Karpas-422 (cell line): ENCODE measurements around the gene ARRDC2. TPM values are rescaled to one million over a fixed set of nuclear protein-coding genes. Genes with fewer than 3 reads are reported as not detected.
"Not testable (repeated sequence)": the region's sequence is repeated elsewhere in the genome, so short reads cannot be mapped to it uniquely, and the experiment has no call there.

Experiments used
- DNase-seq: peaks from one replicate; pipeline ENCODE4 v3.0.0-alpha.2; 2015
- H2AFZ ChIP-seq: fragments of 200-600 bp; sonication (generic); 2 replicates; pipeline ENCODE4 v1.6.1; 2014; ENCODE audit warnings: antibody characterized with exemption, low read length, mixed read lengths
- H3K27ac ChIP-seq: fragments of 200-600 bp; sonication (generic); 2 replicates; pipeline ENCODE4 v1.5.1; 2014; ENCODE audit warnings: mild to moderate bottlenecking, low read length, moderate library complexity
- H3K27me3 ChIP-seq: fragments of 200-600 bp; sonication (generic); 2 replicates; pipeline ENCODE4 v1.6.1; 2014; ENCODE audit warnings: low read length, mixed read lengths
- H3K36me3 ChIP-seq: fragments of 200-600 bp; sonication (generic); 2 replicates; pipeline ENCODE4 v1.6.1; 2014; ENCODE audit warnings: low read length, mixed read lengths; ENCODE audit not compliant: insufficient read depth
- H3K4me1 ChIP-seq: fragments of 200-600 bp; sonication (generic); 2 replicates; pipeline ENCODE4 v1.6.1; 2014; ENCODE audit warnings: mild to moderate bottlenecking, low read length, mixed read lengths
- H3K4me2 ChIP-seq: fragments of 200-600 bp; sonication (generic); 2 replicates; pipeline ENCODE4 v1.6.1; 2014; ENCODE audit warnings: low read length, low read depth, mild to moderate bottlenecking; ENCODE audit not compliant: poor library complexity, severe bottlenecking
- H3K4me3 ChIP-seq: fragments of 200-600 bp; sonication (generic); 2 replicates; pipeline ENCODE4 v1.5.1; 2014; ENCODE audit warnings: mild to moderate bottlenecking, antibody characterized with exemption, low read length, mixed read lengths
- H3K79me2 ChIP-seq: fragments of 200-600 bp; sonication (generic); 2 replicates; pipeline ENCODE4 v1.6.1; 2014; ENCODE audit warnings: mild to moderate bottlenecking, low read length, mixed read lengths
- H3K9ac ChIP-seq: fragments of 200-600 bp; sonication (generic); 2 replicates; pipeline ENCODE4 v1.6.0; 2014; ENCODE audit warnings: low read length
- H3K9me2 ChIP-seq: fragments of 200-600 bp; sonication (generic), shearing (Covaris generic); replicated peaks from 2 replicates; pipeline ENCODE4 v1.6.0; 2014; ENCODE audit warnings: mild to moderate bottlenecking, low read length, moderate library complexity; ENCODE audit not compliant: insufficient read depth
- H3K9me3 ChIP-seq: fragments of 300-700, 200-600 bp; sonication (generic); 2 replicates; pipeline ENCODE4 v1.6.1; 2014; ENCODE audit warnings: low read length, mixed read lengths
- H4K20me1 ChIP-seq: fragments of 200-600 bp; sonication (generic); 2 replicates; pipeline ENCODE4 v1.6.1; 2014; ENCODE audit warnings: mild to moderate bottlenecking, antibody characterized with exemption, low read length, low read depth; ENCODE audit not compliant: insufficient read depth
- total RNA-seq: library from RNA; depleted of rRNA; stranded (reverse); fragments of >200 nt; shearing (Covaris generic); gene quantifications from 2 replicates; pipeline ENCODE4 v1.2.3, GENCODE V29; 2014; ENCODE audit warnings: low replicate concordance

The ARRDC2 gene
- total RNA-seq, 1 experiment from 2014 or later: 12.3 TPM

GRCh38 chr19:18005750-18006149 lies 2.2 kb upstream of the ARRDC2 start:
- H2AFZ ChIP-seq, H3K9me3 ChIP-seq, H4K20me1 ChIP-seq, H3K9ac ChIP-seq, H3K27ac ChIP-seq, H3K4me3 ChIP-seq, H3K27me3 ChIP-seq, DNase-seq, H3K4me2 ChIP-seq, H3K9me2 ChIP-seq: not testable (repeated sequence)
- peaks cover 11% of the 10 kb centered on the region for H3K36me3 ChIP-seq
- H3K79me2 ChIP-seq: peaks cover 28% of the 10 kb centered on the region
- peaks cover 23% of the 10 kb centered on the region for H3K4me1 ChIP-seq

DNA sequence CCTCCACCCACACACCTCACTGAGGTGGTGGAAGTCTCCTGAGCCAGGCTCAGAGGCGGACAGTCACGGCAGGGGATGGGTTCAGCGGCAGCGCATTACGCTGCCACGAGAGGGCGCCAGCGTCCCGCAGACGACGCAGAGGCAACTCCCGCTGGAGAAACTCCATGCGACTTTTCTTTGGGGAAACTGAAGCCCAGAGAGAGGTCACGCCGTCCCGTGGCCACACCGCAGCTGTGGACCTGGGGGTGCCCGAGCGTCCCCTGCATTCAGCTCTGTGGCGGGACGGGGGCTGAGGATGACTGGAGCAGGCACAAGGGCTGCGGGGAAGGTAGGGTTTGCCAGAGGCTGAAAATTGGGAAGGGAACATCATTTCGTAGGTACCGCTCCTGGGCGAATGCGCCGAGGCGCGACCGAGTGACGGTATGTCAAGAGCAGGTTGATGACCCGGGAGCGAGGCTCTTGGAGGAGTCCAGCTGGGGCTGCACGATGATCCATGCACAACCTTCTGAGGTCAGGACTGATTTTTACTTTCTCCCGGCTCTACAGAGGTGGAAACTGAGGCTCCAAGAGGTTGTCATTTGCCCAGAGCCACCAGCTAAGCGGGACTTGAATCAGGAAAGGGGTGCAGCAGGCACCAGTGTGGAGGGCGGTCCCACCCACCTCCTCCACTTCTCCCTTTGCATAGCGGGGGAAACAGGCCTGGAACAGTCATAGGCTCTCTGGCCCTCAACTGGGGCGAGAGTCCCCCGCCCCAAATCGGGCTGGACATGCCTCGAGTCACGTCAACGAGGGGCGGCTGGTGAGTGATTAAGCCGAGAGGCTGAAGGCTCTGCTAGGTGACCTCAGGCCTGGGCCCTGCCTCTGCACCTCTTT lies 690 bp upstream of the ARRDC2 start:
- DNase-seq: peak; percentile 92
- Histone ChIP-seq H3K27ac (no peak overlapping the region), H3K4me2 (peak overlapping the region; percentile 87), H3K36me3 (peaks cover 11% of the 10 kb centered on the region), H3K4me3 (peak overlapping the region; percentile 66), H3K4me1 (peaks cover 19% of the 10 kb centered on the region), H3K9me2 (no peaks in the 10 kb centered on the region), H3K9me3 (no peaks in the 10 kb centered on the region), H4K20me1 (peaks cover 6% of the 10 kb centered on the region), H2AFZ (no peak overlapping the region), H3K79me2 (peaks cover 19% of the 10 kb centered on the region), H3K9ac (peak overlapping the region; percentile 52), H3K27me3 (no peaks in the 10 kb centered on the region)

DNA sequence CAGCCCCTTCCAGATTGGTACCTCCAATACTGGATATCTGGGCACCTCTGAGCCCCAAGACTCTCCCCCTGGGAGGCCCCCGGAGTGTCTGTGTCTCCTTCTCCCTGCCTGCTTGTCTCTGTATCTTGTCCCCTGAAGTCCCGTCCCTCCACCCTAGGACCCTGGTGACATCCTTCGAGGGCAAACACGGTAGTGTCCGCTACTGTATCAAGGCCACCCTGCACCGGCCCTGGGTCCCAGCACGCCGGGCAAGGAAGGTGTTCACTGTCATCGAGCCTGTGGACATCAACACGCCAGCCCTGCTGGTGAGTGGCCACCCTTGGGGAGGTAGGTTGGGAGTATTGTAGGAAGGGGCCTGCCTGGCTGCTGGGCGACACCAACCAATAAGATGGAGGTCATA lies 844 bp downstream of the ARRDC2 start:
- H3K4me1 ChIP-seq: peaks cover 15% of the 10 kb centered on the region
- H3K9me3 ChIP-seq: no peaks in the 10 kb centered on the region
- H3K36me3 ChIP-seq: peaks cover 11% of the 10 kb centered on the region
- H2AFZ ChIP-seq: no peak overlapping the region
- no peak overlapping the region for H3K4me2 ChIP-seq
- H3K9me2 ChIP-seq: no peaks in the 10 kb centered on the region
- H3K9ac ChIP-seq: no peak overlapping the region
- H3K4me3 ChIP-seq: no peak overlapping the region
- no peak overlapping the region for H3K27ac ChIP-seq
- no peak for DNase-seq
- H3K27me3 ChIP-seq: no peaks in the 10 kb centered on the region
- H3K79me2 ChIP-seq: peaks cover 8% of the 10 kb centered on the region; the same call in 1 of the 2 replicates
- H4K20me1 ChIP-seq: peaks cover 6% of the 10 kb centered on the region

DNA sequence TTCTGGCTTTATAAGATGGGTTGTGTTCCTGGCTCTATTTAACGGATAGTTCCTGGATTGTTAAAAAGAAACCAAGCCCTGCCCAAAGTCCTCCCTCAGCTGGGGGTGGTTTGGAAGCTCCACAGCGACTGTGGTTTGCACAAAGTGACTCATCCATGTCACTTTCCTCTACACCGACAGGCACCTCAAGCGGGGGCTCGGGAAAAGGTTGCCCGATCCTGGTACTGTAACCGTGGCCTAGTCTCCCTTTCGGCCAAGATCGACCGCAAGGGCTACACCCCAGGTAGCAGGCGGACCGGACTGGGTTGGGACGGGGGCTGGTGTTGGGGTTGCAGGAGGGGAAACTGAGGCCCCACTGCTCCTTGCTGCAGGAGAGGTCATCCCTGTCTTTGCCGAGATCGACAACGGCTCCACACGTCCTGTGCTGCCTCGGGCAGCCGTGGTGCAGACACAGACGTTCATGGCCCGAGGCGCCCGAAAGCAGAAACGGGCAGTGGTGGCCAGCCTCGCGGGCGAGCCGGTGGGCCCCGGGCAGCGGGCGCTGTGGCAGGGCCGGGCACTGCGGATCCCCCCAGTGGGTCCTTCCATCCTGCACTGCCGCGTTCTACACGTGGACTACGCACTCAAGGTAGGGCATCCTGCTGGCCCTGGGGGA lies 1.6 kb downstream of the ARRDC2 start:
- Histone ChIP-seq H3K27ac (no peak overlapping the region), H3K4me2 (no peak overlapping the region), H3K4me3 (no peak overlapping the region), H3K9ac (no peak overlapping the region), H3K36me3 (peaks cover 11% of the 10 kb centered on the region), H3K4me1 (peaks cover 15% of the 10 kb centered on the region), H3K9me2 (no peaks in the 10 kb centered on the region), H3K9me3 (no peaks in the 10 kb centered on the region), H3K27me3 (no peaks in the 10 kb centered on the region), H3K79me2 (peaks cover 8% of the 10 kb centered on the region; the same call in 1 of the 2 replicates), H4K20me1 (peaks cover 6% of the 10 kb centered on the region), H2AFZ (no peak overlapping the region)
- no peak for DNase-seq

DNA sequence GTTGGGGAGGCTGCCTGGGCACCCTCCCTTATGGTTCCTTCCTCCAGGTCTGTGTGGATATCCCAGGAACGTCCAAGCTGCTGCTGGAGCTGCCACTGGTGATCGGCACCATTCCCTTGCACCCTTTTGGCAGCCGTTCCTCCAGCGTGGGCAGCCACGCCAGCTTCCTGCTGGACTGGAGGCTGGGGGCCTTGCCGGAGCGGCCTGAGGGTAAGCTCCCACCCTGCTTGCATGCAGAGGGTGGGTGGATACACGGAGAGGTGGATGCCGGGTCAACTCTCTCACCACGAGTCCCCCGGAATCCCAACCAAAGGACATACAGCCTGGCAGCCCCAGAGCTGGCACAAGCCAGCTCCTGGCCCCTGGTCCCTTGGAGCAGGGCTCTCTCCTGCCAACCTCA lies 2.2 kb downstream of the ARRDC2 start:
- no peak overlapping the region for H3K27ac ChIP-seq
- H3K9ac ChIP-seq: no peak overlapping the region

DNA sequence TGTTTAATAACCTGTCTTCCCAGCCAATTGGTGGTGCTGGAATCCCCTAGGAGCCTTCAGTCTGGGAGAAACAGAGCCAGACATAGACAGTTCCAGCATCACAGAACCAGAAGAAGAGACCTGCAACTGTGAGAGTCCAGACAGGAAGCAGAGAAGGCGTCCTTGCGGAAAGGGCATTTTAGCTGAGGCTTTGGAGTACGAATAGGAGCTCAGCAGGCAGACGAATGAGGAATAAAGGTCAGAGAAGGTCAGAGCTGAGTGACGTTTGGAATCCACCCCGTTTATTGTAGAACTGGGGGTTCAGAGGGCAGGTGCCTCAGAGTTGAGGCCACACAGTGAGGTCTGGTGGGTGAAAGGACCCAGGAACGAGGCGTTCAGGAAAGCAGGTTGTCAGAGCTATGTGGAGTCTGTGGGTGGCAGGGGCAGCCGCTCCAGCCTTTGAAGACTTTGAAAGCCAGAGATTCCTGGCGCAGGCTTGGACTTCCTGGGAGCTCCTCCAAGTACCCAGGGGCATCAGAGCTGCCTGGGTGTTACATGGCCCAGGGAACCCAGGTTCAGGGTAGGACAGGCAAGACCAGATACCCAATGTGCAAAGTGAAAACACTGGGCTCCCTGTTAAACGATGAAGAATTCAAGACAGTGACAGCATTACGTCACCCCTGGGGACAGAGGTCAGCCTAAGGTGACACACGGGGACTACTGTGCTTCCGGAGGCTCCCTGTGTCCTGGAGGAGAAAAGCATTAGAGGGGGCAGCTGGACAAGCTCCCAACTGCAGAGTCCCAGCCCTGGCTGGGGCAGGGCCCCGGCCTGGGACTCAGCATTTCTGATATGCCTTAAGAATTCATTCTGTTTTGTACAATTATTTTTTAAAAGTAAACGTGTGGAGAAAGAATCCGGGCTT lies 5.5 kb downstream of the ARRDC2 start:
- H3K9ac ChIP-seq: no peak overlapping the region
- no peak for DNase-seq
- no peak overlapping the region for H3K4me3 ChIP-seq

More for the DNA sequence above, 2.2 kb downstream of the ARRDC2 start:
- H2AFZ ChIP-seq: no peak overlapping the region
- peaks cover 11% of the 10 kb centered on the region for H3K36me3 ChIP-seq
- H3K9me3 ChIP-seq: no peaks in the 10 kb centered on the region
- H3K79me2 ChIP-seq: peaks cover 8% of the 10 kb centered on the region; the same call in 1 of the 2 replicates
- H3K9me2 ChIP-seq: no peaks in the 10 kb centered on the region
- H3K4me2 ChIP-seq: no peak overlapping the region
- H3K4me3 ChIP-seq: no peak overlapping the region
- peaks cover 15% of the 10 kb centered on the region for H3K4me1 ChIP-seq
- peaks cover 6% of the 10 kb centered on the region for H4K20me1 ChIP-seq
- DNase-seq: no peak
- H3K27me3 ChIP-seq: no peaks in the 10 kb centered on the region

DNA sequence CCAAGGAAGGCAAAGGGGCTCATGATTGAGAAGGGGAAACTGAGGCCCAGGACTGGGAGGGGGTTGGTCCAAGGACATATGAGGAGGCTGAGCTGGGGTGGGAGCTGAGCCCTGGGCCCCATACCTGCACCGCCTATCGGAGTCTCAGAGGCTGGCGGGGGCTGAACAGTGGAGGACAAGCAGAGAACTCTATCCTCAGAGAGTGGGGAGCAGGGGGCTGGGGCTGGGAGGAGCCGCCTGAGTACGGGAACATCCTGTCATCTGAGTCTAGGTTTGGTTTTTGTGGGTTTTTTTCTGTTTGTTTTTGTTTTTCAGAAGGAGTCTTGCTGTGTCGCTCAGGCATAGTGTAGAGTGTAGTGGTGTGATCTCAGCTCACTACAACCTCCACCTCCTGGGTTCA lies 6.2 kb downstream of the ARRDC2 start:
- peaks cover 3% of the 10 kb centered on the region for H3K36me3 ChIP-seq
- no peaks in the 10 kb centered on the region for H3K79me2 ChIP-seq
- H2AFZ ChIP-seq: no peak overlapping the region
- H3K9ac ChIP-seq: no peak overlapping the region
- H4K20me1 ChIP-seq: no peaks in the 10 kb centered on the region
- DNase-seq: no peak
- H3K4me3 ChIP-seq: no peak overlapping the region
- H3K4me1 ChIP-seq: no peaks in the 10 kb centered on the region
- H3K9me3 ChIP-seq: no peaks in the 10 kb centered on the region
- no peaks in the 10 kb centered on the region for H3K27me3 ChIP-seq
- no peaks in the 10 kb centered on the region for H3K9me2 ChIP-seq
- no peak overlapping the region for H3K4me2 ChIP-seq
- no peak overlapping the region for H3K27ac ChIP-seq

More for the DNA sequence above, 5.5 kb downstream of the ARRDC2 start:
- Histone ChIP-seq H3K4me2 (no peak overlapping the region), H3K9me2 (no peaks in the 10 kb centered on the region), H3K27me3 (no peaks in the 10 kb centered on the region), H4K20me1 (no peaks in the 10 kb centered on the region), H3K79me2 (peaks cover 7% of the 10 kb centered on the region; the same call in 1 of the 2 replicates), H3K9me3 (no peaks in the 10 kb centered on the region), H2AFZ (no peak overlapping the region), H3K4me1 (peaks cover under 1% of the 10 kb centered on the region; the same call in 1 of the 2 replicates), H3K27ac (no peak overlapping the region), H3K36me3 (peaks cover 11% of the 10 kb centered on the region)
